Effector CD8-positive, alpha-beta T cell (primary cell): ENCODE data around the gene CCBE1.
"Not testable (repeated sequence)": the region's sequence is repeated elsewhere in the genome, so short reads cannot be mapped to it uniquely, and the experiment has no call there.

Experiments
- DNase-seq: peaks from one replicate; lab custom pipeline; 2025; lab: John Stamatoyannopoulos, UW

Gene CCBE1

DNA sequence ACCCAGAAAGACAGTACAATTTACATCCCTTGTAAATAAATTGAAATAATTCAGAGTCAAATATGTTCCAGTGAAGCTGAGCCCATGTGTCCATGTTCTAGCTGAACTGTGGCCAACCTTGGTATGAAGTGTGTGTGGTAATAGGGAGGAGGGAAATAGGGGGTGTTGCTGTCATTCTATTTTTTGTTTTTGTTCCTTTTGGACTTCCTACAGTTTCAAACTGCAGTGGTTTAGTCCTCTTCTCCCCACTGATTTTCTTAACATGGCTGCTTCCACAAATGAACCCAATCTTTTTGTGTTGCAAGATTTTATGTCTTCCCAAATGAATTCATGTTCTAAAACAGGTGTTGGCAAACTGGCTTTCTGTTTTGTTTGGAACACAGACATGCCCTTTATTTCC is 156.9 kb downstream of the CCBE1 start:
- DNase-seq, result no peak

DNA sequence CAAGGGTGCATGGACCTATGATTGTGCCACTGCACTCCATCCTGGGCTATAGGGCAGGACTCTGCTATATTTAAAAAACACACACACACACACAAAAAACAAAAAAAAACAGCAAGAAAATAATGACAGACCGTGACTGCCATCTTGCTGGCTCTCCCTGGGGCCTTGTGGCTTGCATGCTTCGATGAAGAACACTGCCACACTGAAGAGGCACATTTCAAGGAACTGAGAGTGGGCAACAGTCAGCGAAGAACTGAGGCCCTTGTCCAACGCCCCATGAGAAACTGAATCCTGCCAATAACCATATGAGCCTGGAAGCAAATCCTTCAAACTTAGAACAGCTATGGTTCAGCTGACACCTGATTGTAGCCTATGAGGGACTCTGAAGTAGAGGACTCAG is 158.1 kb downstream of the CCBE1 start:
- no peak for DNase-seq

DNA sequence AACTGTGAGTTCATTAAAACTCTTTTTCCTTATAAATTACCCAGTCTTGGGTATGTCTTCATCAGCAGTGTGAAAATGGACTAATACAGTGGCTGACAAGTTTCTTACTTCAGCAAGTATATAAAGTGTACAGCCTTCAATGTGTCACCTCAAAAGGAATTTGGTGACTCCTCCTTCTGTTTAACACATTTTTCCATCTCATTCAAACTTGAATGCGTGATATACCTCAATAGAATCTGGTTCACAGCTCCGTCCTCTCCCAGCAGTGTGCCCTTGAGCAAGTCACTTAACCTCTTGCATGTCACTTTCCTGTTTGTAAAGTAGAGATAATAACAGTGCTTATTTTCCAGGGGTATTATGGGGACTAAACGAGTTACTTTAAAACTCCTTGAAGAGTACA is 159.6 kb downstream of the CCBE1 start:
- DNase-seq, result no peak

DNA sequence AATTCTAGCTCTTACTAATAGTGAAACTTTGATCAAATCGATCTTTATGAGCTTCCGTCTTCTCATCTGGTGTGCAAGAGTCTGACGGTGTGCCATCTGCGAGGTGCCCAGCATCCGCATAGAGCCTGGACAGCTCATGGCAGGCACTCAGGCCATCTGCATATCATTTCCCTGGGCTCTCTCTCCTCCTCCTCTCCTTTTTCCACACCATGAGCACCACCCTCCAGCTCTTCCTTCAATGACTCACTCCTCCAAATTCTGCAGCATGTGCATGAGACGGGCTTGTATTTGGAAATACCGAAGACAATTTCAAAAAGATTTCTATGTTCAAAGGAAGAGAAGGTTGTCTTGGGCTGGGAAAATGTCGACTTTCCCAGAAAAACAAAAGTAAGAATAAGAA is 161.1 kb downstream of the CCBE1 start:
- no peak for DNase-seq

DNA sequence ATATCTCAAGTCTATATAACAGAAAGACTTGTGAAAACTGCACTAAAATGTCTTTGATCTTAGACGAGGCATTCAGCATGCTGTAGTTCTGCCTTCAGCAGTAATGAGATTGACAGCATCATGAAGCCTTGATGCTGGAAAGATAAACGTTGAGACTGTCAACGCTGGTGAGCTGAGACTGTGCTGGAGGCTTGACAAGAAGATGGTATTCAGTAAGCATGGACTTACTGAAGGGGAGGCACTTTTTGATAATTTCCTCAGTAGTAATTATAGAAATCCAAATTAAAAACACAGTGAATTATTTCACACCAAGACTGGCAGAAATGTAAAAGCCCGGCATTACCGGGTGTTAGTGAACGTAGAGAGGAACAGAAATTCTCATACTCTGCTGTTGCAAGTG is 162.2 kb downstream of the CCBE1 start:
- no peak for DNase-seq

DNA sequence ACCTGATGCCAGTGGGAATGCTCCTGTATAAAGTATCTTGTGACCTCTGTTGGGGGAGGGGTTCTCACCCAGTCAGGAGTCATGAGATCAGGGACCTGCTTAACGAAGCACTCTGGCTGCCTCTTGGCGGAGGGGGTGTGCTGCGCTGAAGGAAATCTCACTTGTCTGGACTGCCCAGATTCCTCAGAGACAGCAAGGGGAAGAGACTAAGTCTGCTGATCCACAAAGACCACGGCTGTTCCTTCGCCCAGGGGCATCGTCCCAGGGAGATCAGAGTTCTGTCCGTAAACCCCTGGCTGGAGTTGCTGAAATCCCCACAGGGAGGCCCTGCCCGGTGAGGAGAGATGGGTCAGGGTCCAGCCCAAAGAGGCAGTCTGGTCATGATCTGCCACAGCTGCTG is 168.4 kb downstream of the CCBE1 start:
- no peak for DNase-seq

DNA sequence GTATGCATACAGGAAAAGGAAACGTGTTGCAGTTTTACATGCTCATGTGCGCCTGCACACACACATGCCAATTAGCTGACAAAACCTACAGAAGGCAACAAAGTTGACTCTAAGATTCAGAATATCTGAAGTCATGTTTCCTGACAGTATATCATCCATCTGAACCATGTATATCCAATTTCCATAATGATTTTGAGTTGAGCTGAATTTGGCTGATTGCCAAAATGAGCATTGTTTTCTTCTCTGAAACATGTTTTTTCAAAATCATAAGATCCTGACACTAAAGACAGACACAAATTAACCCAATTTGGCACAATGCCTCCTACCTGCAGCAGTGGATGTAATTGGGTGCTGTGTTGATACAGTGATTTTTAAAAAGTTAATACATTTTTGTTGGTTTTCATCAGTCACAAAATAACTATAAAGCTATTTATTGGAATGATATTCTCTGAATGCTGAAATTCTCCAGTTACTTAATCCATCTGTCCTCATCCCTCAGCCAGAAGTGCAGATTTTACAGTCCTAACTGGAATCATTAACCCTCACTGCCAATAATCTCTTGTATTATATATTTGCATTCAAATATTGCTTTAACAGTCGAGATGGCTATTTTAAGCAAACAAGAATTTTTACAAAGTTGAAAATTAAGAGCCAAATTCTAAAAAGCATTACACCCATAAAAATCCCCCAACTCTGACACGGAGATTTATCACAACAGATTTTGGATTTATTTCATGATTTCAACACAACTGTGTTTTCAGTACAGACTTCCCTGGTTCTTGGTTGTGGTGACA is 176.5 kb downstream of the CCBE1 start:
- DNase-seq, result no peak

DNA sequence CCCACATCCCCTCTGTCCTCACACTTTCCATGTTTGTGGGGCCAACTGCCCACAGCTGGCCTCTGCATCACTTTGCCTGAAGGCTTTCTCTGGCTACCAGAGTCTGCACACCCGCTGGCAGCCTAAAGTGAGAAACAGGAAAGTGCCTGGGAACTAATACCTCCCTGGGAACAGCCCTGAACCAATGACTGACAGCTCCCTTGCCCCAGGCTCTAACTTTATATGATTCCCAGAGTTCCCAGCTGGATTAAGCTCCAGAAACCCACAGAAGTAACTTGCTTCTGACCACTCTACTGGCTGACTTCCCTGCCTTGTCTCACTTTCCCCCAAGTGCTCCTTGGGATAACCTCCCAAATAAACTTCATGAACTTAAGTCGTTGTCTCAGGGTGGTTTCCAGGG is 178.5 kb downstream of the CCBE1 start:
- DNase-seq, result no peak

DNA sequence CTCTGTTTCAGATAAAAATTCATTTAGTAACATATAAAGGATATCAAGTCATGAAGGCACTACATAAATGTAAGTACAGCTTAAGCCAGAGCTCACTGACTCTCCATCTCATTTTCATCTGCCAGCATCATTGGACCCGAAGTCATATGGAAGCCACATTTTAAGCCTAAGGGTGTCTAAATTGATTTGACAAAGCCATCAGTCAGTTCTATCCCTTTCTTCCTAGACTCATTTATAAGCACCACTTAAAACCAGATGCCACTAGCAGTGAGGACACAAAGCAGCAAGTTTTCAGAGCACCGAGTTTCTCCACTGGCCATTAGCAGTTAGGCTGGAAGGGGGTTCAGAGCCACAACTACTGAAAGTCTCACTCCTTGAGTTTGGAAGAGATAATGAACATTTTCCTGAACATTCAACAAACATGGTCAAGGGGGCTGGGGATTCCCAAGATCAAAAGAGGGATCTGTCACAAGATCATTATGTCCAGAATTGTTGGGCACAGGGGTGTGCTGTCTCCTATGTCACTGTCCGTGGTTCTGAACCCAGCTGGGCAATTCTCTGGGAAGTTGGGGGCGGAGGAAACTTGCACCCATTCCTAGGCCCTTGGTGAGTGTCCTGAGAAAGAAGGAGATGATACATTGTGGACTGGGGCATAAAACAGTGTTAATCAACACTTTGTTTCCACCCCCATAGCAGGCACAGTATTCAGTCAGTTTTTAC is 179.6 kb downstream of the CCBE1 start:
- DNase-seq, result no peak

DNA sequence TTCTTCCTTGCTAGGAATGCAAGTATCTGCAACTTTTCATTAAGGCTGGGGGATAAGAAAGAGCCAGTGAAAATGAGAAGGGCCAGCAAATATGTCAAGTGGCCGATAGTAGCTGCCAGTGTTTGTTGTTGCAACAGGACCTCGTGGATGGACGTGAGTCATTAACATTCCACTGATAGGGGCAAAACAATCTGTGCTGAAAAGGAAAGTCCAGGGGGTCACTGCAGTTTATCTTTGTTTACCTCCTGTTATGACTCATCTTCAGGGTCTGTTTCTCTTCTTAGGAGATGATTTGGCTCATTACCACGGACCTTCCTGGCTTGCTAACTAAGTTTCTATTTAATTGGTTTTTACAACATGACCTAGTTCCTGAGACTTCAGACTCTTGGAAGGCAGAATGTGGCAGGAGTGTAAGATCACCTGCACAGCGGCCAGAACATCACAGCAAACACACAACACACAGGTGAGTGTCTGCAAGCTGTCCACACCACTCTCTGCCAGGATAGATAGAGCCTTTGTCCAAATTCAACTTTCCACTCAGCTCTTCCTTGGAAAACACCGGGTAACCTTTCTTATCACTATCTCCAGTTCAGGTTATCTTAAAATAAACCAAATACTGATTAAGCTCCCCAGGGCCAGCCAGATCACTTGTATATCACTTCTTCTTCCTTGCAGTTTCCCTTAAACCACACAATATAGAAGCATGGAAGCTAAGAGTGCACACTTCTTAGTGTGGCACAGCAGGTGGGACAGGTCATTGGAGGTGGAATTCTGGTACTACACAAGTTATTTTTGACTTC is 180.7 kb downstream of the CCBE1 start:
- DNase-seq, result no peak

DNA sequence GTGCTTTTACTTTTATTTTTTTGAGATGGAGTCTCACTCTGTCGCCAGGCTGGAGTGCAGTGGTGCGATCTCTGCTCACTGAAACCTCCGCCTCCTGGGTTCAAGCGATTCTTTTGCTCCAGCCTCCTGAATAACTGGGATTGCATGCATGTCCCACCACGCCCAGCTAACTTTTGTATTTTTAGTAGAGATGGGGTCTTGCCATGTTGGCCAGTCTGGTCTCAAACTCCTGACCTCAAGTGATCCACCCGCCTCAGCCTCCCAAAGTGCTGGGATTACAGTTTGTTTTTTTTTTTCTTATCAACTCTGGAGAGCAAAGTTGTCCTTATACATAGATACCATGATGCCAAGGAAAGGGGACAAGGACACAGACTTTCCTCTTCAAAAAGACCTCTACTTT is 181.3 kb downstream of the CCBE1 start:
- DNase-seq, result not testable (repeated sequence)

DNA sequence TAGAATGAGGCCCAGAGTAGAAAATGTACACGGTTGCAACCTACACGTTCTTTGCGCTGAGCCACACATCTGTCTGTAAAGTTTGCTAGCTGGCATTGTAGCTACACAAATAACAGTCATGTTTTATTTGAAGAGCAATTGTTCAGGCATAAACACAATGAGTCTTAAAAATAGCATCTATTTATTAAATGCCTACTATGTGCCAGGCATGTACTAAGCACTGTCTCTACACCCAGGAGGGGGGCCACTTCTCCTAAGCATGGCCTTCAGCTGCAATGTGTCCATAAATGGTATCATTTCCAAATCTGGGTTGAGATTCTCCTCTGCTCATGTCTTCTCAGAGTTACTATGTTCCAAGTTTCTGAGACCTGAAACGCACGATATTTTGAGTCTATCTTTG is 182.1 kb downstream of the CCBE1 start:
- DNase-seq, result no peak

DNA sequence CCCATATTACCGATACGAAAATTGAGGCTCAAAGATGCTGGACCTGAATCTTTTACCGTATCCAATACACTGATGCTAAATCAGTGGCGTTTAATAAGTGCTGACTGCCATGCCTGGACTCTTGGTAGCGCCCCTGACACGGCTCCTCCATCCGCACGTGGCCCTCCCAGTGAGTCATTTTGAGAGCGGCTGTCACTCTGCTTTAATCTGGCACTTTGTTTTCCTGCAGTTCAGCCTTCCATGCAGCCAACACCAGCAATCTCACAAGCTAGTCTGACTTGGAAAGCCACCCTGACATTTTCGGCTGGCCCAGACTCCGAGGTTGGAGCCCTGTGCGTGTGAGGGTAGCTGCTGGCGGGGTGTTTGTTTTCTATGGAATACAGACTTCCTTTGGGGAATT is 183.0 kb downstream of the CCBE1 start:
- DNase-seq, result no peak

DNA sequence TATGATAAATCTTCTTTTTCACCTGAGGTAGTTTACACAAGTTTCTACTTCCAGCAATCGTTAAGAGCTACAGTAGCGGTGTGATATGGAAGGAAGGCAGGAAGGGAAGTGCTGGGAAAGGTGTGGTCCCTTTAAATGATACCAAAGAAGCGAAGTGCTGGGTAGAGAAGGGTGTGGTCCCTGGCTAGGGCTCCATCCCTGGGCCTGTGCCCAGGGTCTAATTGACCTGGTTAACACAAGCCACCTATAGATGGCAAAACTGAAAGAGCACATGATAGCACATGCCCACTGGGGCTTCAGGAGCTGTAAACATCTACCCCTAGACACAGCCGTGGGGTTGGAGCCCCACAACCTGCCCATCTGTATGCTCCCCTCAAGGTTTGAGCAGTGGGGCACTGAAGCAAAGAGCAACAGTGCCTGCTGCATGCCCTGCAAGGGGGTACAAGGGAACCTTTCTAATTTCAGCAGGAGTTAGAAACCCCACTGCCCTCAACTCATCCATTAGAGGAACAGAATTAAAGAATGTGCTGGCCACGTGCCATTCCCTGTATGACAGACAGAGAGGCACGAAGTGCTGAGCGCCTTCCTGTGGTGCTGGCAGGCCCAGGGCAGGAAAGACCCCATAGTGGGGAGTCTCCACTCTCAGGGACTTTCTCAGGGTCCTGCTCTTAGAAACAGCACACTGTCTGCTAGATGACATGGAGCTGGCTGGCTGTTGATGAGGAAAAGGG is 185.0 kb downstream of the CCBE1 start:
- no peak for DNase-seq

DNA sequence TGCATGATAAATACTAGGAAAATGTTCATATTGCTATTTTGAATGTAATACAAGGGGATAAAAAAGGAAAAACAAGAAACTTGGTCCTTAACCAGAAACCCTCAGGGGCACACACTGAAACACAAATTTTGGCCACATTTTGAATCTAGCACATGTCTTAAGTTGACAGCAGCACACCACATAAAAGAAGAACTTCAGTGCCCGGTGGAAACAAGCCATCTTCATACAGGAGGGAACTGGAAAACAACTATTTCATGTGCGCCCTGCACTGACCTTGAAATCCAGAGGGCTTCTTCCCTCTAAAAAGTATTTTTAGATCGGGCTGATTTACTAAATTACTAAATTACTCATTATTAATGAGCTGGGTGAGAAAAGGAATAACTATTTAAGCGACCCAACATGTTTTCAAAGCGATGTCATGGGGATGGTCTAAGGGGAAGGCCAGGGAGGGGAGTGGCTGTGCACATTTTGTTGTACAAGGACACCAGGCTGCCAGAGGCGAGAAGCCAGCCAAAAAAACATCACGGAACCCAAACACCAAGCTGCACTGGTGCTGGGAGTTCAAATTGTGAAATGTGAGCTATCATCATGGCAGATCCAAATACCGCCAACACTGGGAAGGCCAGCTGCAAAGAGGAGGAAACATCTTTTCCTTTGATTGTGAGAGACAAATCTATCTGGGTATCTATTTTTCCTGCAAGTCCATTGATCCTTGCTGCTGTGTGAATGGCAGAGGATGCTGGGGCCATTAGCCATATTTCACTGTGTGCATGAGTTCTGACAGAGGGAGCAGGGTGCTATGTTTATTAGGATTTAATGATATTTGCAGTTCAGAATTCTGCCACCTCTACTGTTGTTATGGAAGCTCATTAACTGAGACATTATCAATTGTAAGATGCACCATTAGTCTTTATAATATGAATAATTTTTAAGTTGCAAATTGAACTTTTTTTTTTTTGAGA is 187.5 kb downstream of the CCBE1 start:
- DNase-seq, result no peak

DNA sequence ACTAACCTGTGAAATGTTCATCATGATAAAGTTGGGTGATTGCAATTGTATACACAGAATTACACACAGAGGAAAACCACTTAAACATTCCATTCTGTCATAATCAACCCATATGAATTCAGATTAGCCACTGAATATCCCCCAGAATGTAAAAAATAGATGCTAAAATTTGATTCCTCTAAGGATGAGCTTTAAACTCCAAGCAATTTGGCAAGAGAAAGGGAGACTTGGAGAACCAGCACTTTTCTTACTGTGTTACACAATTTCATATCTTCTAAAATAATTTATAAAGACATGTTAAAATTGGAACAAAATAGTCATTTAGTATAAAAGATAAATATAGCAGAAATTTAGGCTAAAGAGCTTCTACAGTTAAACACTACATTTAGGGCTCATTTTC is 191.9 kb downstream of the CCBE1 start:
- DNase-seq, result no peak

DNA sequence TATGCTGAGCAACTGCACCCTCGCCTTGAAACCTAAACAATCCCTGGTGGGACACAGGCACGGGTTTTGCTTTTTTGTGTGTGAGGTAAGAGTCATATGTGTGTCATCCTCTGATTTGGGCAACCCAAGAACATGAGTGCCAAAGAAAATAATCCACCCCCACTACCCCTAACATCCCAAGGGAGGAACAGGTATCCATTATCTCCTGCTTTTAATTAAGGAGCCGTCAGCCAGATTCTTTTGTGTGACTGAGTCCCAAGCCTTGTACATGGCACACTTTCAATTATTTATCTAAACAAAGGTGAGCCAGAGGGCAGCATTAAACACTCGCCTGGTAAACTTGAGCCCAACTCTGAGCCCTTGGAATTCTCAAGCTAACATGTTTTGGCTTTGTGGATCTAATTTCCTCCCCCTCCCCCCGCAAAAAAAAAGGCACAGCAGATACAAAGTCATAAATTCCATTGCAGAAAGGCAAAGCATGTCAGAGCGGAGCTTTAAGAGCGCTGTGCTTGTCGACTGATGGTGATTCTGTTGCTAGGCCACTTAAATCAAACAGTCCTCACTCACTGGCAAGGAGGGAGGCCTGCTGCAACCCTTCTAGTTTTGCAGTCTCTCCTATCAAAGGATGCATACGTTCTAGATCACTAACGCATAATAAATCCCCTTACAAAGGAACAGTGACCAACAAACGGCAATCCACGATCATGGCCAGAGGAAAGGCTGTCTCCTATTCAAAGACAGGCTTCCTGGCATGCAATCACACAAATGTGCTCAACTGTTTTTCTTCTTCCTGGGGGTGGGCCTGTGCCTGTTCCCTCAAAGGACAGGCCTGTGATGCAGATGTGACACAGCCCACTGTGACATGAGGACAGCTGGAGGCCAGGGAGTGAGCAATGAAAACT is 194.7 kb downstream of the CCBE1 start:
- DNase-seq, result no peak

DNA sequence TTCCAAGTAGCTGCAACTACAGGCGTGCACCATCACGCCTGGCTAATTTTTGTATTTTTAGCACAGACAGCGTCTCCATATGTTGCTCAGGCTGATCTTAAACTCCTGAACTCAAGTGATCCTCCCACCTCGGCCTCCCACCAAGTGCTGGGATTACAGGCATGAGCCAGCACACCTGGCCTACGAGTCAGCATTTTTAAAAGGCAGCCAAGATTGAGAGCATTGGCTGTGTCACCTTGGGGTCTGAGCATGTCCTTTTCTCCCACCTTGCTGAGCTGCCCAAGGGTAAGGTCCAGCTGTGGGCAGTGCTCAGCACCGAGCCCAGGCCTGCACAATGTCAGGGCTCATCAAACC is 195.3 kb downstream of the CCBE1 start:
- no peak for DNase-seq

DNA sequence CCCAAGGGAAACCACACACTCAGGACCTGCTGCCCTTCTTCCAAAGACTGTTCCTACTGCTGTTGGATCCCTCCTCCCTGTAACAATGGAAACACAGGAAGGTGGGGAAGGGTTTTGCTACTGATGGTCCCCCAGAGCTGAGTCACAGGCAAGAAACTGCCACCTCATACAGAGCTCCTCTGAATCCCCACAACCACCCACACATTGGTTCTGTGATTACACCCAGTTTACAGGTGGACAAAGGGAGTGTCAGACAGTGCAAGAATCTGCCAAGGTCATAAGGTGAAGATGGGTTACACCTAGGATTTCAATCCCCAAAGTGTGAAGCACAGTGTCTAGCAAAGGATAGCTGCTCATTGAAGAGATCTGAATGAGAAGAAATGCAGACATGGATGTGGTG is 196.5 kb downstream of the CCBE1 start:
- DNase-seq, result no peak

DNA sequence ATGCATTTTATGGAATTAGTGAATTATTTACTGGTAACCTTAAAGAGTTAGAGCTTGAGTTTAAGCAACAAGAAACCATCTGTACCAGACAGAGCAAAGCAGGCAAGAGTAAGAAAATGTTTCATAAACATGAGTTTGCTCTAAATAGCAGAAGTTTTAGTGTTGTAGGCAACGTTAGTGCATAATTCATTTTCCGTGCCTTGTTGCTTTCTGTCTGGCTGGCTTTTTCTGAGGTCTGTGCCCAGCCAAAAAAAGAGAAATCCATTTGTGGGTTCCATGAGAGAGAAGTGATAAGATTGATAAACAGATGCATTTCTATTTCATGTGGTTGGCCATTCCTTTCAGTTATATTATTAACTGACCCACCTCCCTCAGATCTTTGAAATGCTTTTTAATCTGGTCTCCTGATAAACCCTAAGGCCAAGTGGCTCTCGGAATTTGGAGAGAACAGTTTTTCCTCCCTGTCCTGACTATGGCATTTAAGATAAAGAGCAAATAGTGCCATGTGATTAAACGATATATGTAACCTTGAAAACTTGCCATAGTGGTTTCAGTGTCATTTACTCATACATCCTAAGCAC is 198.6 kb downstream of the CCBE1 start:
- DNase-seq, result no peak
